IMR-90 (cell line): ENCODE measurements around the gene MEF2D. TPM values are rescaled to one million over a fixed set of nuclear protein-coding genes. Genes with fewer than 3 reads are reported as not detected.

Source experiments
- ATAC-seq: fragments of 200-7000 bp; cut with Tn5 transposase; 2 replicates; pipeline ENCODE4 v1.9.1; 2020; ENCODE audit warnings: low read depth, mild to moderate bottlenecking, moderate library complexity
- BruUV-seq: library from RNA; stranded (reverse); fragments of 400-500 nt; replicated peaks from 2 replicates; lab custom pipeline; 2021; lab: Mats Ljungman, UMichigan
- CTCF ChIA-PET: fragments of 300-600 bp; formaldehyde crosslinking; extraction: SDS; loops from one replicate; lab custom pipeline; 2021; ENCODE audit warnings: antibody characterized with exemption; lab: Yijun Ruan, JAX
- POLR2A ChIA-PET: fragments of 300-600 bp; sonication (Branson Sonifier 250); formaldehyde crosslinking; loops from one replicate; lab custom pipeline; 2022; ENCODE audit warnings: antibody characterized with exemption; ENCODE audit not compliant: unreplicated experiment; lab: Charles Lee
- DNase-seq: peaks from one replicate; pipeline ENCODE4 v3.0.0; 2013
- H2AFZ ChIP-seq: replicated peaks from 2 replicates; pipeline ENCODE3; 2013; ENCODE audit warnings: low read length, mild to moderate bottlenecking; ENCODE audit not compliant: poor library complexity
- H2AK5ac ChIP-seq: 2 replicates; pipeline ENCODE4 v1.6.1; 2013; ENCODE audit warnings: low read depth, low read length, inconsistent platforms
- H2AK9ac ChIP-seq: replicated peaks from 2 replicates; pipeline ENCODE3; 2013; ENCODE audit warnings: mild to moderate bottlenecking, low read depth, low read length, moderate library complexity; ENCODE audit not compliant: poor library complexity
- H2BK120ac ChIP-seq: 2 replicates; pipeline ENCODE4 v1.6.1; 2013; ENCODE audit warnings: low read depth, low read length, inconsistent platforms
- H2BK15ac ChIP-seq: 3 replicates; pipeline ENCODE4 v1.6.1; 2013; ENCODE audit warnings: low read depth, low read length, inconsistent platforms
- H2BK20ac ChIP-seq: 2 replicates; pipeline ENCODE4 v1.6.1; 2013; ENCODE audit warnings: low read depth, mild to moderate bottlenecking, inconsistent platforms, low read length, moderate library complexity
- H2BK5ac ChIP-seq: 2 replicates; pipeline ENCODE4 v1.6.1; 2013; ENCODE audit warnings: mild to moderate bottlenecking, low read depth, low read length, inconsistent platforms; ENCODE audit not compliant: poor library complexity, severe bottlenecking
- H3K14ac ChIP-seq: replicated peaks from 2 replicates; pipeline ENCODE4 v1.6.1; 2013; ENCODE audit warnings: low read depth, low read length, inconsistent platforms
- H3K18ac ChIP-seq: 2 replicates; pipeline ENCODE4 v1.6.1; 2013; ENCODE audit warnings: low read depth, low read length, control low read depth
- H3K23ac ChIP-seq: 2 replicates; pipeline ENCODE4 v1.6.1; 2013; ENCODE audit warnings: low read depth, low read length, inconsistent platforms
- H3K27ac ChIP-seq: 2 replicates; pipeline ENCODE4 v1.5.1; 2013; ENCODE audit warnings: mild to moderate bottlenecking, control low read depth, low read length; ENCODE audit not compliant: insufficient read depth
- H3K27me3 ChIP-seq: 2 replicates; pipeline ENCODE4 v1.6.1; 2013; ENCODE audit warnings: low read length; ENCODE audit not compliant: control insufficient read depth, insufficient read depth
- H3K36me3 ChIP-seq: 2 replicates; pipeline ENCODE4 v1.6.1; 2013; ENCODE audit warnings: low read length, mixed read lengths; ENCODE audit not compliant: control insufficient read depth, insufficient read depth
- H3K4ac ChIP-seq: 2 replicates; pipeline ENCODE4 v1.6.1; 2013; ENCODE audit warnings: low read depth, low read length, inconsistent platforms
- H3K4me1 ChIP-seq: 2 replicates; pipeline ENCODE4 v1.6.1; 2013; ENCODE audit warnings: low read length, mixed read lengths; ENCODE audit not compliant: control insufficient read depth, insufficient read depth
- H3K4me2 ChIP-seq: 2 replicates; pipeline ENCODE4 v1.6.1; 2013; ENCODE audit warnings: low read depth, mild to moderate bottlenecking, control low read depth, low read length, moderate library complexity
- H3K4me3 ChIP-seq: 2 replicates; pipeline ENCODE4 v1.5.1; 2013; ENCODE audit warnings: low read depth, mild to moderate bottlenecking, control low read depth, low read length, moderate library complexity; ENCODE audit not compliant: insufficient read depth
- H3K56ac ChIP-seq: 2 replicates; pipeline ENCODE4 v1.6.1; 2013; ENCODE audit warnings: low read length, inconsistent platforms; ENCODE audit not compliant: insufficient read depth; ENCODE audit errors: extremely low read depth
- H3K79me1 ChIP-seq, 2 experiments: 2 replicates each; pipeline ENCODE4 v1.6.1; 2013; ENCODE audit warnings: low read length in 2 of 2, inconsistent platforms in 1 of 2, low read depth in 1 of 2
- H3K9ac ChIP-seq: 2 replicates; pipeline ENCODE4 v1.6.1; 2013; ENCODE audit warnings: low read depth, low read length, control low read depth
- H3K9me1 ChIP-seq: 2 replicates; pipeline ENCODE4 v1.6.1; 2013; ENCODE audit warnings: low read length, inconsistent platforms; ENCODE audit not compliant: insufficient read depth
- H3K9me3 ChIP-seq: 2 replicates; pipeline ENCODE4 v1.6.1; 2013; ENCODE audit warnings: low read length; ENCODE audit not compliant: control insufficient read depth, insufficient read depth
- H4K20me1 ChIP-seq: 2 replicates; pipeline ENCODE4 v1.6.1; 2013; ENCODE audit warnings: low read length, inconsistent platforms; ENCODE audit not compliant: insufficient read depth
- H4K5ac ChIP-seq: 2 replicates; pipeline ENCODE4 v1.6.1; 2013; ENCODE audit warnings: mild to moderate bottlenecking, low read depth, low read length, control low read depth
- H4K8ac ChIP-seq, 2 experiments: 2 replicates each; pipeline ENCODE4 v1.6.1; 2013; ENCODE audit warnings: low read depth in 2 of 2, low read length in 2 of 2, control low read depth in 1 of 2, inconsistent platforms in 1 of 2
- H4K91ac ChIP-seq: 2 replicates; pipeline ENCODE4 v1.6.1; 2013; ENCODE audit warnings: low read depth, low read length, inconsistent platforms; ENCODE audit not compliant: insufficient read depth
- BHLHE40 ChIP-seq: fragments of 150-350 bp; IDR thresholded peaks from 2 replicates; pipeline ENCODE4 v1.6.1; 2016; ENCODE audit warnings: mild to moderate bottlenecking, low read depth, low read length
- CHD1 ChIP-seq: IDR thresholded peaks from 2 replicates; pipeline ENCODE4 v1.6.1; 2012; ENCODE audit warnings: low read depth, low read length, improper control_type of control experiment
- CTCF ChIP-seq: conservative IDR thresholded peaks from 2 replicates; pipeline ENCODE4 v1.5.1; 2012; ENCODE audit warnings: mild to moderate bottlenecking, low read depth, low read length, improper control_type of control experiment
- ELK1 ChIP-seq: fragments of 150-350 bp; IDR thresholded peaks from 2 replicates; pipeline ENCODE4 v1.6.1; 2016; ENCODE audit warnings: low read depth, mild to moderate bottlenecking, low read length, moderate library complexity, borderline replicate concordance
- FOS ChIP-seq: fragments of 150-350 bp; IDR thresholded peaks from 2 replicates; pipeline ENCODE4 v1.6.1; 2016; ENCODE audit warnings: low read depth, low read length
- MAFK ChIP-seq: IDR thresholded peaks from 2 replicates; pipeline ENCODE4 v1.6.1; 2012; ENCODE audit warnings: low read depth, low read length, improper control_type of control experiment
- MAZ ChIP-seq: IDR thresholded peaks from 2 replicates; pipeline ENCODE4 v1.6.1; 2012; ENCODE audit warnings: low read depth, mild to moderate bottlenecking, low read length, improper control_type of control experiment, moderate library complexity, borderline replicate concordance
- MXI1 ChIP-seq: IDR thresholded peaks from 2 replicates; pipeline ENCODE4 v1.6.1; 2012; ENCODE audit warnings: low read depth, mild to moderate bottlenecking, low read length, moderate library complexity, borderline replicate concordance
- NFE2L2 ChIP-seq: fragments of 150-350 bp; IDR thresholded peaks from 2 replicates; pipeline ENCODE4 v1.6.1; 2016; ENCODE audit warnings: low read depth, mild to moderate bottlenecking, low read length
- POLR2A ChIP-seq: IDR thresholded peaks from 2 replicates; pipeline ENCODE4 v1.6.1; 2012; ENCODE audit warnings: mild to moderate bottlenecking, low read depth, low read length
- RAD21 ChIP-seq: IDR thresholded peaks from 2 replicates; pipeline ENCODE4 v1.6.1; 2012; ENCODE audit warnings: low read length, improper control_type of control experiment
- RCOR1 ChIP-seq: IDR thresholded peaks from 2 replicates; pipeline ENCODE4 v1.6.1; 2012; ENCODE audit warnings: mild to moderate bottlenecking, low read length, improper control_type of control experiment; ENCODE audit not compliant: insufficient replicate concordance
- RFX5 ChIP-seq: IDR thresholded peaks from 2 replicates; pipeline ENCODE4 v1.8.0; 2012; ENCODE audit warnings: low read depth, mild to moderate bottlenecking, low read length, moderate library complexity
- SMC3 ChIP-seq: fragments of 150-350 bp; IDR thresholded peaks from 2 replicates; pipeline ENCODE4 v1.6.1; 2016; ENCODE audit warnings: low read depth, mild to moderate bottlenecking, antibody characterized with exemption, low read length, moderate library complexity
- USF2 ChIP-seq: fragments of 150-350 bp; IDR thresholded peaks from 2 replicates; pipeline ENCODE4 v1.6.1; 2017; ENCODE audit warnings: mild to moderate bottlenecking, antibody characterized with exemption, low read length, low read depth
- WGBS, 2 experiments: methylation state at CpG; one replicate each; pipeline versions ENCODE4 v1.1.5 to v1.1.7; 2013; ENCODE audit warnings: missing lambda C conversion rate in 2 of 2; ENCODE audit not compliant: insufficient read length in 1 of 2; ENCODE audit errors: extremely low coverage in 2 of 2; 5-methylcytosine and 5-hydroxymethylcytosine counted together
- dilution Hi-C: fragments of 300-500 bp; cut with HindIII; formaldehyde crosslinking; loops from one replicate; pipeline ENCODE4 v1.14.3; 2018; ENCODE audit warnings: low sequenced_read_pairs; ENCODE audit not compliant: unreplicated experiment
- in situ Hi-C: fragments of 300-500 bp; cut with MboI; formaldehyde crosslinking; loops from 3 replicates; pipeline ENCODE4 v1.14.3; 2019; ENCODE audit warnings: low sequenced_read_pairs, inconsistent platforms, mixed read lengths
- intact Hi-C: fragments of 100-400 bp; cut with micrococcal nuclease; formaldehyde crosslinking; loops from 2 replicates; pipeline ENCODE4 v1.10.0; 2022
- polyA plus RNA-seq, 3 experiments: library from polyadenylated mRNA; depleted of rRNA; stranded (reverse); fragments of >200 nt; gene quantifications; 2 replicates each; pipeline ENCODE4 v1.2.3, GENCODE V29; 2012; ENCODE audit warnings: low replicate concordance in 1 of 3
- total RNA-seq: library from RNA; depleted of rRNA; stranded (reverse); fragments of >200 nt; gene quantifications from 2 replicates; pipeline ENCODE4 v1.2.3, GENCODE V29; 2012

The MEF2D gene
- total and polyA plus RNA-seq, 2 of the 4 experiments (the other 2 are of a cell fraction) = 2.9 to 20.0 TPM

GRCh38 chr1:156420205-156421061 lies 80.1 kb downstream of the MEF2D start:
- no peak overlapping the region for H3K14ac ChIP-seq
- no peak overlapping the region for H2BK15ac ChIP-seq
- H3K23ac ChIP-seq = no peak overlapping the region
- no peak overlapping the region for H4K5ac ChIP-seq
- no peak overlapping the region for H3K4ac ChIP-seq
- ChIA-PET CTCF (no interaction called here), POLR2A (no interaction called here)
- H3K27me3 ChIP-seq = peaks cover 93% of the 10 kb centered on the region
- H4K20me1 ChIP-seq = no peaks in the 10 kb centered on the region; the same call in none of the 2 replicates
- H2BK5ac ChIP-seq = no peak overlapping the region
- TF ChIP-seq MAZ (no peak), CHD1 (no peak), RCOR1 (no peak), CTCF (no peak), BHLHE40 (no peak), MAFK (no peak), RAD21 (no peak), FOS (no peak), USF2 (no peak), ELK1 (no peak), RFX5 (no peak), SMC3 (no peak), POLR2A (no peak), MXI1 (no peak), NFE2L2 (no peak)
- no peak overlapping the region for H2AK5ac ChIP-seq
- DNase-seq (no peak), ATAC-seq (no peak)
- no peak overlapping the region for H3K9ac ChIP-seq
- H2AK9ac ChIP-seq = no peak overlapping the region
- H2BK20ac ChIP-seq = no peak overlapping the region
- no peak overlapping the region for H3K18ac ChIP-seq
- H3K9me3 ChIP-seq = peaks cover 10% of the 10 kb centered on the region
- H2BK120ac ChIP-seq = no peak overlapping the region
- peak overlapping the region; percentile 48 for H2AFZ ChIP-seq
- peaks cover 1% of the 10 kb centered on the region; the same call in 1 of the 2 replicates for H3K4me1 ChIP-seq
- no peak overlapping the region for H3K4me3 ChIP-seq
- H3K4me2 ChIP-seq = no peak overlapping the region
- no TSS peak for BruUV-seq
- no peak overlapping the region for H4K8ac ChIP-seq
- H3K36me3 ChIP-seq = no peaks in the 10 kb centered on the region
- WGBS, 2 experiments = 2% methylated on average over 25 of the region's 69 CpGs; no CpG with 5 or more reads in 1 of the 2 experiments
- no peaks in the 10 kb centered on the region for H3K9me1 ChIP-seq
- intact Hi-C loops (no loop called here), in situ Hi-C loops (no loop called here), dilution Hi-C loops (no loop called here)
- H3K27ac ChIP-seq = no peak overlapping the region
- H3K56ac ChIP-seq = no peak overlapping the region
- no peak overlapping the region for H4K91ac ChIP-seq
- no peaks in the 10 kb centered on the region for H3K79me1 ChIP-seq
